Measurements from ENCODE around the gene UBE2L5. TPM values are rescaled to one million over a fixed set of nuclear protein-coding genes. Genes with fewer than 3 reads are reported as not detected.

The UBE2L5 gene
- total and polyA plus RNA-seq, 2 of the 8 experiments (the other 6 are each of a cell fraction or from before 2014, with no cell fraction given) = not detected

DNA sequence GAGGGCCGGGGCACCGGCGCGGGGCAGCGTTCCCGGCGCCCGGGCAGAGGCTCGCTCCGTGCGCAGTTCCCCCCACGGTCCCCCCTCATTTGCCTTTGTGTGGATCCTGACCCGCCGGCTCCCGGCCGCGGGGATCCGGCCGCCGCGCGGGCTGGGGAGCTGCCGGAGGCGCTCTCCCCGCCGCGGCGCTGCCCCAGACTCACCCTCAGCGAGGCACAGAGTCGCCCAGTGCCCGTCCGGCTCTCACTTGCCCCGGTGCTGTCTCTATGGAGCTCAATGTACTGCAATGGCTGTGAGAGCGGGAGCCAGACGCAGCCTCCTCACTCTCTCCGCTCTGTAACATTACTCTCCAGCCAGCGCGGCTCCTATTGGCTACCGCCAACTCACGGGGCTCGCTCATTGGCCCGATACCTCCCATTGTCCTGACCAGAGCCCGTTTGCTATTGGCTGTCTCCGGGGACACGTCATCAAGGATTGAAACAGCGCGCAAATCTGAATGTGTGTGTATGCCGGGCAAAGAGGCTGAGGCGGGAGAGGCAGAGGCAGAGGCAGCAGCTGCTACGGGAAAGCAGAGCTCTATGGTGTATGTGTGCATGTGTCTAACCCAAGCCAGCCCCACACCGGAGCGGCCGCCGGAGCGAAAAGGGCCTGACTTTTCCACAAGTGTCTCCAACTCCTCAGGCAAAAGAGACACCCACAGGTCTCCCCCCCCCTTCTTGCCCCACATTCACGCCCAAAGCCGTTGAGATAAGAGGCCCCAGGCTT lies 43.5 kb downstream of the UBE2L5 start, which contains the start of gene HMGB1 (continued):
- TF ChIP-seq GABPA (IDR thresholded peaks at IDR 0.05; ENCODE audit: borderline replicate concordance, insufficient read depth, low read length) = no peak
- no peak for TF ChIP-seq RNF2 (IDR thresholded peaks at IDR 0.05; ENCODE audit: borderline replicate concordance, low read depth, low read length, missing control alignments, poor library complexity, severe bottlenecking)
- no peak for TF ChIP-seq SRF (IDR thresholded peaks at IDR 0.05; ENCODE audit: low read depth, low read length)
- TF ChIP-seq JUN (IDR thresholded peaks at IDR 0.05; ENCODE audit: low read depth, low read length) = no peak
- peak; percentile 36 for TF ChIP-seq NANOG (IDR thresholded peaks at IDR 0.05; ENCODE audit: insufficient read depth, low read depth, low read length, poor library complexity, severe bottlenecking)
- no peak for TF ChIP-seq TEAD4 (IDR thresholded peaks at IDR 0.05; ENCODE audit: low read depth, low read length)
- peak; percentile 76 to 86; a peak in 2 of 4 replicates for TF ChIP-seq SIN3A (conservative IDR thresholded peaks at IDR 0.05 in 1 of 2, IDR thresholded peaks at IDR 0.05 in 1 of 2; ENCODE audit: low read depth in 1 of 2, low read length in 2 of 2)
- no peak for TF ChIP-seq MAFK (IDR thresholded peaks at IDR 0.05; ENCODE audit: low read depth, low read length)
- TF ChIP-seq SIRT6 (IDR thresholded peaks at IDR 0.05; ENCODE audit: low read length) = no peak
- TF ChIP-seq TAF7 (optimal IDR thresholded peaks at IDR 0.05; ENCODE audit: borderline replicate concordance, low read depth, low read length) = peak; percentile 95
- TF ChIP-seq JUND (IDR thresholded peaks at IDR 0.05; ENCODE audit: low read length) = no peak
- TF ChIP-seq, protein P1, sequence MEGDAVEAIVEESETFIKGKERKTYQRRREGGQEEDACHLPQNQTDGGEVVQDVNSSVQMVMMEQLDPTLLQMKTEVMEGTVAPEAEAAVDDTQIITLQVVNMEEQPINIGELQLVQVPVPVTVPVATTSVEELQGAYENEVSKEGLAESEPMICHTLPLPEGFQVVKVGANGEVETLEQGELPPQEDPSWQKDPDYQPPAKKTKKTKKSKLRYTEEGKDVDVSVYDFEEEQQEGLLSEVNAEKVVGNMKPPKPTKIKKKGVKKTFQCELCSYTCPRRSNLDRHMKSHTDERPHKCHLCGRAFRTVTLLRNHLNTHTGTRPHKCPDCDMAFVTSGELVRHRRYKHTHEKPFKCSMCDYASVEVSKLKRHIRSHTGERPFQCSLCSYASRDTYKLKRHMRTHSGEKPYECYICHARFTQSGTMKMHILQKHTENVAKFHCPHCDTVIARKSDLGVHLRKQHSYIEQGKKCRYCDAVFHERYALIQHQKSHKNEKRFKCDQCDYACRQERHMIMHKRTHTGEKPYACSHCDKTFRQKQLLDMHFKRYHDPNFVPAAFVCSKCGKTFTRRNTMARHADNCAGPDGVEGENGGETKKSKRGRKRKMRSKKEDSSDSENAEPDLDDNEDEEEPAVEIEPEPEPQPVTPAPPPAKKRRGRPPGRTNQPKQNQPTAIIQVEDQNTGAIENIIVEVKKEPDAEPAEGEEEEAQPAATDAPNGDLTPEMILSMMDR (IDR thresholded peaks at IDR 0.05; ENCODE audit: control extremely low read depth in 1 of 3, insufficient read depth in 1 of 3, low read depth in 1 of 3, low read length in 3 of 3) = no peak
- peak; percentile 64 for TF ChIP-seq CHD2 (IDR thresholded peaks at IDR 0.05; ENCODE audit: low read length)
- no peak for TF ChIP-seq KDM1A (IDR thresholded peaks at IDR 0.05; ENCODE audit: borderline replicate concordance, low read length)
- TF ChIP-seq TAF1 (IDR thresholded peaks at IDR 0.05; ENCODE audit: low read depth, low read length) = peak; percentile 98
- peak in 1 of 2 experiments; percentile 83; a peak in 1 of 4 replicates for TF ChIP-seq HDAC2 (IDR thresholded peaks at IDR 0.05; ENCODE audit: borderline replicate concordance in 1 of 2, low read depth in 2 of 2, low read length in 2 of 2)
- TF ChIP-seq, protein P2, sequence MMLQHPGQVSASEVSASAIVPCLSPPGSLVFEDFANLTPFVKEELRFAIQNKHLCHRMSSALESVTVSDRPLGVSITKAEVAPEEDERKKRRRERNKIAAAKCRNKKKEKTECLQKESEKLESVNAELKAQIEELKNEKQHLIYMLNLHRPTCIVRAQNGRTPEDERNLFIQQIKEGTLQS (IDR thresholded peaks at IDR 0.05; ENCODE audit: insufficient read depth, low read depth, low read length) = no peak
- TF ChIP-seq BACH1 (IDR thresholded peaks at IDR 0.05; ENCODE audit: low read length) = no peak
- TF ChIP-seq CTBP2 (IDR thresholded peaks at IDR 0.05; ENCODE audit: borderline replicate concordance, insufficient read depth, insufficient read length, low read length) = no peak
- TF ChIP-seq NRF1 (IDR thresholded peaks at IDR 0.05; ENCODE audit: low read depth, low read length) = no peak

Data from H1 (cell line).